HFFc6 (cell line): ENCODE results near the gene NR1D1. TPM values are rescaled to one million over a fixed set of nuclear protein-coding genes. Genes with fewer than 3 reads are reported as not detected.

Source experiments
- DNase-seq: peaks from one replicate; pipeline ENCODE4 v3.0.0-alpha.2; 2018
- H3K27ac Mint-ChIP-seq: 2 replicates; pipeline ENCODE4 v1.8.0; 2020; ENCODE audit warnings: mild to moderate bottlenecking, mixed read lengths
- H3K27me3 Mint-ChIP-seq: 2 replicates; pipeline ENCODE4 v1.8.0; 2021; ENCODE audit warnings: mild to moderate bottlenecking, moderate library complexity, mixed read lengths; ENCODE audit not compliant: insufficient read depth
- H3K36me3 Mint-ChIP-seq: 2 replicates; pipeline ENCODE4 v1.8.0; 2021; ENCODE audit warnings: low read depth, mixed read lengths
- H3K4me1 Mint-ChIP-seq: 2 replicates; pipeline ENCODE4 v1.8.0; 2020; ENCODE audit warnings: low read depth, mixed read lengths
- H3K4me3 Mint-ChIP-seq: 2 replicates; pipeline ENCODE4 v1.8.0; 2020; ENCODE audit warnings: mild to moderate bottlenecking, moderate library complexity, mixed read lengths
- H3K9me3 Mint-ChIP-seq: 2 replicates; pipeline ENCODE4 v1.8.0; 2020; ENCODE audit warnings: mild to moderate bottlenecking, mixed read lengths
- total RNA-seq, 6 experiments: library from RNA; stranded (reverse); fragmentation: NEBNext Ultra II Directional; extraction: Animal tissue kit (Norgen Biotek cat#: 25700); gene quantifications; 2 replicates in 1 of 6; 3 replicates in 5 of 6; pipeline ENCODE4 v1.2.3, GENCODE V29; 2021
- TF ChIP-seq, protein P1 (sequence below): fragments of 200-600 bp; sonication (generic); IDR thresholded peaks from 2 replicates; pipeline ENCODE4 v1.5.0; 2021; ENCODE audit warnings: antibody characterized with exemption, mild to moderate bottlenecking

Gene NR1D1
- total RNA-seq, 6 experiments from 2014 or later = 11.2 to 15.8 (median 15.1) TPM

GRCh38 chr17:40093580-40094201 lies 6.7 kb downstream of the NR1D1 start:
- peaks cover 48% of the 10 kb centered on the region for H3K4me1 Mint-ChIP-seq
- H3K4me3 Mint-ChIP-seq = no peak overlapping the region
- H3K27me3 Mint-ChIP-seq = peaks cover 8% of the 10 kb centered on the region
- TF ChIP-seq, protein P1, sequence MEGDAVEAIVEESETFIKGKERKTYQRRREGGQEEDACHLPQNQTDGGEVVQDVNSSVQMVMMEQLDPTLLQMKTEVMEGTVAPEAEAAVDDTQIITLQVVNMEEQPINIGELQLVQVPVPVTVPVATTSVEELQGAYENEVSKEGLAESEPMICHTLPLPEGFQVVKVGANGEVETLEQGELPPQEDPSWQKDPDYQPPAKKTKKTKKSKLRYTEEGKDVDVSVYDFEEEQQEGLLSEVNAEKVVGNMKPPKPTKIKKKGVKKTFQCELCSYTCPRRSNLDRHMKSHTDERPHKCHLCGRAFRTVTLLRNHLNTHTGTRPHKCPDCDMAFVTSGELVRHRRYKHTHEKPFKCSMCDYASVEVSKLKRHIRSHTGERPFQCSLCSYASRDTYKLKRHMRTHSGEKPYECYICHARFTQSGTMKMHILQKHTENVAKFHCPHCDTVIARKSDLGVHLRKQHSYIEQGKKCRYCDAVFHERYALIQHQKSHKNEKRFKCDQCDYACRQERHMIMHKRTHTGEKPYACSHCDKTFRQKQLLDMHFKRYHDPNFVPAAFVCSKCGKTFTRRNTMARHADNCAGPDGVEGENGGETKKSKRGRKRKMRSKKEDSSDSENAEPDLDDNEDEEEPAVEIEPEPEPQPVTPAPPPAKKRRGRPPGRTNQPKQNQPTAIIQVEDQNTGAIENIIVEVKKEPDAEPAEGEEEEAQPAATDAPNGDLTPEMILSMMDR = no peak
- peak overlapping the region; percentile 61 for H3K27ac Mint-ChIP-seq
- DNase-seq = no peak
- H3K36me3 Mint-ChIP-seq = peaks cover 38% of the 10 kb centered on the region
- H3K9me3 Mint-ChIP-seq = no peaks in the 10 kb centered on the region

- peaks cover 8% of the 10 kb centered on the region for H3K27me3 Mint-ChIP-seq
- H3K36me3 Mint-ChIP-seq = peaks cover 38% of the 10 kb centered on the region
- no peak overlapping the region for H3K4me3 Mint-ChIP-seq
- H3K9me3 Mint-ChIP-seq = no peaks in the 10 kb centered on the region
- peaks cover 42% of the 10 kb centered on the region for H3K4me1 Mint-ChIP-seq
- DNase-seq = no peak
- TF ChIP-seq, protein P1 = no peak
- H3K27ac Mint-ChIP-seq = peak overlapping the region; percentile 61
Observed at GRCh38 chr17:40093005-40093579, 7.3 kb downstream of the NR1D1 start.

DNA sequence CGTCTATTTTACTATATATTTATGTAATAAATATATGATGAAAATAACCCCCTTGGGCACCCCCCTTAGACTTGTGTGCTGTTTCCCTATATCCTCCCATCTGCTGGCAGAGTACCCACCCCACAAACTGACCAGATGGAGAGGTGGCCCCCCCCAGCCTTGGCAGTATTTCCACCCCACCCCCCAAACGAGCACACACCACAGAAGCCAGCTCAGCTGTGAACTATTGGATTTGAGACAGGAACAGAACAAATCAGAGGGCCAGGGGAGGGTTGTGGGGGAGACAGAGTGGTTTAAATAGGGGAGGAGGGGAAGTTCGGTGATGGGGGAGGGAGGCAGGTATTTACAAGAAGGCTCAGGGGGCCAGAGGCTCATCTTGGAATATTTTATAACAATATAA lies 7.8 kb downstream of the NR1D1 start:
- peaks cover 8% of the 10 kb centered on the region for H3K27me3 Mint-ChIP-seq
- H3K4me3 Mint-ChIP-seq = no peak overlapping the region
- no peak for DNase-seq
- H3K9me3 Mint-ChIP-seq = no peaks in the 10 kb centered on the region
- TF ChIP-seq, protein P1 = no peak
- H3K27ac Mint-ChIP-seq = peak overlapping the region; percentile 57; the same call in 1 of the 2 replicates
- peaks cover 37% of the 10 kb centered on the region for H3K4me1 Mint-ChIP-seq
- H3K36me3 Mint-ChIP-seq = peaks cover 33% of the 10 kb centered on the region

- TF ChIP-seq, protein P1 = no peak
- Mint-ChIP-seq H3K36me3 (peaks cover 32% of the 10 kb centered on the region), H3K4me3 (no peak overlapping the region), H3K27ac (no peak overlapping the region), H3K4me1 (peaks cover 30% of the 10 kb centered on the region), H3K9me3 (no peaks in the 10 kb centered on the region), H3K27me3 (peaks cover 5% of the 10 kb centered on the region)
- no peak for DNase-seq
Observed at GRCh38 chr17:40091691-40092397, 8.5 kb downstream of the NR1D1 start.

GRCh38 chr17:40090237-40091119 lies 9.9 kb downstream of the NR1D1 start:
- no peak for DNase-seq
- Mint-ChIP-seq H3K4me1 (peaks cover 21% of the 10 kb centered on the region), H3K36me3 (peaks cover 22% of the 10 kb centered on the region; the same call in 1 of the 2 replicates), H3K9me3 (no peaks in the 10 kb centered on the region), H3K27me3 (peaks cover 4% of the 10 kb centered on the region; the same call in 1 of the 2 replicates), H3K27ac (no peak overlapping the region), H3K4me3 (no peak overlapping the region)
- TF ChIP-seq, protein P1 = no peak
